Measurements from ENCODE around the gene NUDT6. TPM values are rescaled to one million over a fixed set of nuclear protein-coding genes. Genes with fewer than 3 reads are reported as not detected.
A peak's percentile ranks its signal among the peaks of the same experiment; 100 is the strongest.

Gene NUDT6
- total and polyA plus RNA-seq, 4 donors: 4.0 to 8.4 (median 6.2) TPM

- H3K36me3 ChIP-seq (ENCODE audit: control insufficient read depth in 1 of 2, insufficient read depth in 2 of 2, low read length in 1 of 2): no peaks in the 10 kb centered on the region
- H3K9me3 ChIP-seq (ENCODE audit: control insufficient read depth, low read length): no peaks in the 10 kb centered on the region
- H3K4me1 ChIP-seq (ENCODE audit: control insufficient read depth in 1 of 2, insufficient read depth in 2 of 2, low read length in 2 of 2): peaks cover 1 to 7% of the 10 kb centered on the region in 2 donors
- intact Hi-C loops (cut with DNase I): loop anchor here in 1 of 2 donors (5.0 kb wide), 1 partner anchor 69 kb away; the partner anchor contains the start of gene FGF2
- no peak overlapping the region for H3K4me3 ChIP-seq (ENCODE audit: low read length in 2 of 2)
- H3K27ac ChIP-seq (ENCODE audit: low read depth in 1 of 2, low read length in 2 of 2): peak overlapping the region; percentile 28 to 91
- DNase-seq (no peak), ATAC-seq (ENCODE audit: low FRiP score) (no peak)
- H3K27me3 ChIP-seq (ENCODE audit: control insufficient read depth in 1 of 2, insufficient read depth in 2 of 2, low read length in 1 of 2): no peaks in the 10 kb centered on the region
- WGBS, 2 donors: 6 to 19% methylated on average over 1 of the region's 1 CpG
Observed at GRCh38 chr4:122896270-122896669, 26.1 kb downstream of the NUDT6 start.

- ATAC-seq (ENCODE audit: low FRiP score): no peak
- no peaks in the 10 kb centered on the region for H3K27me3 ChIP-seq (ENCODE audit: control insufficient read depth in 1 of 2, insufficient read depth in 2 of 2, low read length in 1 of 2)
- intact Hi-C loops (cut with DNase I): loop anchor here in 1 of 2 donors (5.0 kb wide), 1 partner anchor 68 kb away; the partner anchor contains the start of gene FGF2
- H3K9me3 ChIP-seq (ENCODE audit: control insufficient read depth, low read length): no peaks in the 10 kb centered on the region
- no peak for DNase-seq
- H3K4me3 ChIP-seq (ENCODE audit: low read length in 2 of 2): no peak overlapping the region
- H3K36me3 ChIP-seq (ENCODE audit: control insufficient read depth in 1 of 2, insufficient read depth in 2 of 2, low read length in 1 of 2): no peaks in the 10 kb centered on the region
- peaks cover 1 to 7% of the 10 kb centered on the region in 2 donors for H3K4me1 ChIP-seq (ENCODE audit: control insufficient read depth in 1 of 2, insufficient read depth in 2 of 2, low read length in 2 of 2)
- no peak overlapping the region for H3K27ac ChIP-seq (ENCODE audit: low read depth in 1 of 2, low read length in 2 of 2)
- 6 to 8% methylated on average over 1 of the region's 1 CpG for WGBS, 2 donors
Observed at GRCh38 chr4:122895336-122895995, 26.9 kb downstream of the NUDT6 start.

GRCh38 chr4:122894827-122895226, 27.6 kb downstream of the NUDT6 start:
- H3K4me1 ChIP-seq (ENCODE audit: control insufficient read depth in 1 of 2, insufficient read depth in 2 of 2, low read length in 2 of 2): peaks cover 1 to 7% of the 10 kb centered on the region in 2 donors
- DNase-seq (no peak), ATAC-seq (ENCODE audit: low FRiP score) (peak; percentile 12)
- H3K4me3 ChIP-seq (ENCODE audit: low read length in 2 of 2): no peak overlapping the region
- WGBS, 2 donors: 77 to 81% methylated on average over 3 of the region's 3 CpGs
- intact Hi-C loops (cut with DNase I): loop anchor here in 1 of 2 donors (5.0 kb wide), 1 partner anchor 68 kb away; the partner anchor contains the start of gene FGF2
- peak overlapping the region in 1 of 2 donors; percentile 48 for H3K27ac ChIP-seq (ENCODE audit: low read depth in 1 of 2, low read length in 2 of 2)
- no peaks in the 10 kb centered on the region for H3K27me3 ChIP-seq (ENCODE audit: control insufficient read depth in 1 of 2, insufficient read depth in 2 of 2, low read length in 1 of 2)
- H3K36me3 ChIP-seq (ENCODE audit: control insufficient read depth in 1 of 2, insufficient read depth in 2 of 2, low read length in 1 of 2): no peaks in the 10 kb centered on the region
- H3K9me3 ChIP-seq (ENCODE audit: control insufficient read depth, low read length): no peaks in the 10 kb centered on the region

- Histone ChIP-seq H3K27me3 (ENCODE audit: control insufficient read depth in 1 of 2, insufficient read depth in 2 of 2, low read length in 1 of 2) (no peaks in the 10 kb centered on the region), H3K4me3 (ENCODE audit: low read length in 2 of 2) (no peak overlapping the region), H3K27ac (ENCODE audit: low read depth in 1 of 2, low read length in 2 of 2) (peak overlapping the region in 1 of 2 donors; percentile 82), H3K4me1 (ENCODE audit: control insufficient read depth in 1 of 2, insufficient read depth in 2 of 2, low read length in 2 of 2) (peaks cover 0 to 5% of the 10 kb centered on the region in 2 donors), H3K36me3 (ENCODE audit: control insufficient read depth in 1 of 2, insufficient read depth in 2 of 2, low read length in 1 of 2) (no peaks in the 10 kb centered on the region), H3K9me3 (ENCODE audit: control insufficient read depth, low read length) (no peaks in the 10 kb centered on the region)
- DNase-seq (no peak), ATAC-seq (ENCODE audit: low FRiP score) (no peak)
- WGBS, 2 donors: 24 to 48% methylated on average over 2 of the region's 2 CpGs
- intact Hi-C loops (cut with DNase I): no loop called here
Observed at GRCh38 chr4:122890147-122890795, 32.1 kb downstream of the NUDT6 start.

- Histone ChIP-seq H3K27ac (ENCODE audit: low read depth in 1 of 2, low read length in 2 of 2) (peak overlapping the region in 1 of 2 donors; percentile 82), H3K4me3 (ENCODE audit: low read length in 2 of 2) (no peak overlapping the region), H3K9me3 (ENCODE audit: control insufficient read depth, low read length) (no peaks in the 10 kb centered on the region), H3K36me3 (ENCODE audit: control insufficient read depth in 1 of 2, insufficient read depth in 2 of 2, low read length in 1 of 2) (no peaks in the 10 kb centered on the region), H3K4me1 (ENCODE audit: control insufficient read depth in 1 of 2, insufficient read depth in 2 of 2, low read length in 2 of 2) (peaks cover 0 to 5% of the 10 kb centered on the region in 2 donors), H3K27me3 (ENCODE audit: control insufficient read depth in 1 of 2, insufficient read depth in 2 of 2, low read length in 1 of 2) (no peaks in the 10 kb centered on the region)
- DNase-seq (no peak), ATAC-seq (ENCODE audit: low FRiP score) (no peak)
- intact Hi-C loops (cut with DNase I): no loop called here
- WGBS, 2 donors: 8 to 10% methylated on average over 1 of the region's 1 CpG
Observed at GRCh38 chr4:122889726-122890125, 32.7 kb downstream of the NUDT6 start.

- H3K27me3 ChIP-seq (ENCODE audit: control insufficient read depth in 1 of 2, insufficient read depth in 2 of 2, low read length in 1 of 2): no peaks in the 10 kb centered on the region
- no peak for DNase-seq
- intact Hi-C loops (cut with DNase I): no loop called here
- no peaks in the 10 kb centered on the region for H3K36me3 ChIP-seq (ENCODE audit: control insufficient read depth in 1 of 2, insufficient read depth in 2 of 2, low read length in 1 of 2)
- WGBS, 2 donors: 82 to 86% methylated on average over 1 of the region's 1 CpG
- H3K27ac ChIP-seq (ENCODE audit: low read depth in 1 of 2, low read length in 2 of 2): no peak overlapping the region
- H3K9me3 ChIP-seq (ENCODE audit: control insufficient read depth, low read length): no peaks in the 10 kb centered on the region
- ATAC-seq (ENCODE audit: low FRiP score): no peak
- no peak overlapping the region for H3K4me3 ChIP-seq (ENCODE audit: low read length in 2 of 2)
- H3K4me1 ChIP-seq (ENCODE audit: control insufficient read depth in 1 of 2, insufficient read depth in 2 of 2, low read length in 2 of 2): no peaks in the 10 kb centered on the region
Observed at GRCh38 chr4:122884499-122884898, 37.9 kb downstream of the NUDT6 start.

- intact Hi-C loops (cut with DNase I): no loop called here
- no peak overlapping the region for H3K27ac ChIP-seq (ENCODE audit: low read depth in 1 of 2, low read length in 2 of 2)
- ATAC-seq (ENCODE audit: low FRiP score): no peak
Observed at GRCh38 chr4:122882857-122883735, 39.3 kb downstream of the NUDT6 start.

GRCh38 chr4:122879001-122879400, 43.4 kb downstream of the NUDT6 start:
- no peak overlapping the region for H3K4me3 ChIP-seq (ENCODE audit: low read length in 2 of 2)
- DNase-seq (no peak), ATAC-seq (ENCODE audit: low FRiP score) (no peak)
- no peaks in the 10 kb centered on the region for H3K4me1 ChIP-seq (ENCODE audit: control insufficient read depth in 1 of 2, insufficient read depth in 2 of 2, low read length in 2 of 2)
- intact Hi-C loops (cut with DNase I): no loop called here
- H3K27ac ChIP-seq (ENCODE audit: low read depth in 1 of 2, low read length in 2 of 2): no peak overlapping the region
- H3K36me3 ChIP-seq (ENCODE audit: control insufficient read depth in 1 of 2, insufficient read depth in 2 of 2, low read length in 1 of 2): no peaks in the 10 kb centered on the region
- H3K9me3 ChIP-seq (ENCODE audit: control insufficient read depth, low read length): no peaks in the 10 kb centered on the region
- no peaks in the 10 kb centered on the region for H3K27me3 ChIP-seq (ENCODE audit: control insufficient read depth in 1 of 2, insufficient read depth in 2 of 2, low read length in 1 of 2)

More at GRCh38 chr4:122882857-122883735, 39.3 kb downstream of the NUDT6 start:
- Histone ChIP-seq H3K4me3 (ENCODE audit: low read length in 2 of 2) (no peak overlapping the region), H3K27me3 (ENCODE audit: control insufficient read depth in 1 of 2, insufficient read depth in 2 of 2, low read length in 1 of 2) (no peaks in the 10 kb centered on the region), H3K4me1 (ENCODE audit: control insufficient read depth in 1 of 2, insufficient read depth in 2 of 2, low read length in 2 of 2) (no peaks in the 10 kb centered on the region), H3K36me3 (ENCODE audit: control insufficient read depth in 1 of 2, insufficient read depth in 2 of 2, low read length in 1 of 2) (no peaks in the 10 kb centered on the region), H3K9me3 (ENCODE audit: control insufficient read depth, low read length) (no peaks in the 10 kb centered on the region)
- DNase-seq: no peak
- 88 to 92% methylated on average over 5 of the region's 5 CpGs for WGBS, 2 donors

Measured in aorta (tissue), 5 donors.